ENCODE data around the gene HUS1. TPM values are rescaled to one million over a fixed set of nuclear protein-coding genes. Genes with fewer than 3 reads are reported as not detected.

Gene HUS1
- total and polyA plus RNA-seq, 8 donors = 4.6 to 16.3 (median 13.7) TPM

GRCh38 chr7:48011951-48012350, 32.5 kb upstream of the HUS1 start:
- H3K4me3 ChIP-seq = no peak overlapping the region
- H3K27me3 ChIP-seq = no peaks in the 10 kb centered on the region
- DNase-seq (no peak), ATAC-seq (no peak), FAIRE-seq (no peak)
- no peaks in the 10 kb centered on the region for H3K4me1 ChIP-seq
- H3K9me3 ChIP-seq = no peaks in the 10 kb centered on the region
- no peaks in the 10 kb centered on the region for H3K36me3 ChIP-seq
- TF ChIP-seq CTCF (IDR thresholded peaks at IDR 0.05) = no peak
- H3K27ac ChIP-seq = no peak overlapping the region
- intact Hi-C loops (cut with DNase I) = no loop called here
- WGBS, 2 donors = 74 to 82% methylated on average over 3 of the region's 3 CpGs

GRCh38 chr7:48011323-48011722, 31.9 kb upstream of the HUS1 start:
- Histone ChIP-seq H3K4me3 (no peak overlapping the region), H3K27ac (no peak overlapping the region), H3K27me3 (no peaks in the 10 kb centered on the region), H3K36me3 (no peaks in the 10 kb centered on the region), H3K9me3 (no peaks in the 10 kb centered on the region), H3K4me1 (no peaks in the 10 kb centered on the region)
- intact Hi-C loops (cut with DNase I) = no loop called here
- WGBS, 2 donors = 65 to 72% methylated on average over 2 of the region's 2 CpGs
- TF ChIP-seq CTCF (IDR thresholded peaks at IDR 0.05) = no peak
- DNase-seq (no peak), ATAC-seq (no peak), FAIRE-seq (no peak)

DNA sequence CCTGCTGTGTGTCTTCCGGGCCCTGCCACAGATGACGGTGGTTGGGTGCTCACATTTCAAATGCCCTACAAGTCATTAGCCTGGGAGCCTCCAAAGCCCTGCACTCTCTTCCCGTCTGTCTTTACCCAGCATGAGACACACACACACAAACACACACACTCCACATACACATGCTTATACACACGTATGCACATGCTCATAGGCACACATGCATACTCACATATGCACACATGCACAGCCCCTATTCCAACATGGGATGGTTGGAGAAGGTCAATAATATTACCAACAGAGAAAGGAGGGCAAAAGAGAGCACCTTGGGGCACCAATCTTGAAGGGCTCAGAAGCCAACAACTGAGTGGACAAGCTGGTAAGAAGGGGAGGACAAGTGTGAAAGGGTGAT, 30.5 kb upstream of the HUS1 start:
- no peak for FAIRE-seq

DNA sequence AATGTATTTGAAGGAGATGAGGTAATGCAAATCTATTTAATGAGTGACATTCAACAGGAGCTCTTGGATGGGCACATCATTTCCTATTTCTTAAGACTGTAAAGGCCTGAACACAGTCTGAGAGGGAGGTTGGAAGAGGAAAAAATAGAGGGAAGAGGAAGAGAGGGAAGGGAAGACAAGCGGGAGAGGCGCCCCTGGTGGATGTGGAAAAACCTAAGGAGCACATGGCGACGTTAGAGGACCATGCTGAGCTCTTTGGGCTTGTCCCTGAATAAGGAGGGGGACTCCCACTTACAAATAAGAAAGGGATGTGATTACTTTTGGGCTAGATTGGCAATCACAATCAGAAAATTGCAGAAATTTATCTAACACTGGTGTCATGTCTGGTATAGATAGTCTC, 29.8 kb upstream of the HUS1 start:
- Histone ChIP-seq H3K36me3 (no peaks in the 10 kb centered on the region), H3K27ac (no peak overlapping the region), H3K27me3 (no peaks in the 10 kb centered on the region), H3K4me1 (no peaks in the 10 kb centered on the region), H3K4me3 (no peak overlapping the region), H3K9me3 (no peaks in the 10 kb centered on the region)
- 82 to 87% methylated on average over 4 of the region's 4 CpGs for WGBS, 2 donors
- FAIRE-seq (no peak), DNase-seq (no peak), ATAC-seq (no peak)
- TF ChIP-seq CTCF (IDR thresholded peaks at IDR 0.05) = no peak
- intact Hi-C loops (cut with DNase I) = no loop called here

More for the DNA sequence above, 30.5 kb upstream of the HUS1 start:
- TF ChIP-seq CTCF (IDR thresholded peaks at IDR 0.05) = no peak
- Histone ChIP-seq H3K36me3 (no peaks in the 10 kb centered on the region), H3K27me3 (no peaks in the 10 kb centered on the region), H3K9me3 (no peaks in the 10 kb centered on the region), H3K4me3 (no peak overlapping the region), H3K4me1 (no peaks in the 10 kb centered on the region), H3K27ac (no peak overlapping the region)
- intact Hi-C loops (cut with DNase I) = no loop called here
- WGBS, 2 donors = 80 to 85% methylated on average over 4 of the region's 4 CpGs
- ATAC-seq (no peak), DNase-seq (no peak)

DNA sequence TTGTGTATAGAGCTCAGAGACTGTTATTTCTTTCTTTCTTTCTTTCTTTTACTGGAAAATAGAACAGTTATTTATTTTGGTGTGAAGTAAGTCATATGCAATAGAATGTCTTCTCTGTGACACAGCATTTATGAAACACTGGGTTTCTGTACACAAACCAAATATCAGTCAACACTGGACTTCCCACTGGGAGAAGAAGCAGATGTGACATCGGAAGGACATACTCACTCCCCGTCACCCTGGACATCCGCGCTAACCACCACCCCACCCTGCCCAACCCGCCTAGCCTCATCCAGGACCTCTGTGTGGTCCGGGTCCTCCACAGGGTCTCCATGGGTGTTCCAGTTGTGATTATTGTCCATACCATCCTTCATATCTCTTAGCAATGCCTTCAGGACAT, 27.5 kb upstream of the HUS1 start:
- H3K27me3 ChIP-seq = no peaks in the 10 kb centered on the region
- no peaks in the 10 kb centered on the region for H3K36me3 ChIP-seq
- intact Hi-C loops (cut with DNase I) = no loop called here
- WGBS, 2 donors = 74 to 76% methylated on average over 6 of the region's 6 CpGs
- no peak for TF ChIP-seq CTCF (IDR thresholded peaks at IDR 0.05)
- H3K4me1 ChIP-seq = no peaks in the 10 kb centered on the region
- ATAC-seq = no peak
- no peak overlapping the region for H3K4me3 ChIP-seq
- no peak for FAIRE-seq
- no peaks in the 10 kb centered on the region for H3K9me3 ChIP-seq
- DNase-seq = no peak
- no peak overlapping the region for H3K27ac ChIP-seq

All from pancreas (tissue), 10 donors.